ENCODE results near the gene XPO5. TPM values are rescaled to one million over a fixed set of nuclear protein-coding genes. Genes with fewer than 3 reads are reported as not detected.

Gene XPO5
- total and polyA plus RNA-seq, 9 of the 15 experiments (the other 6 are each of a cell fraction or from before 2014, with no cell fraction given), result 36.0 to 170 (median 99.1) TPM

DNA sequence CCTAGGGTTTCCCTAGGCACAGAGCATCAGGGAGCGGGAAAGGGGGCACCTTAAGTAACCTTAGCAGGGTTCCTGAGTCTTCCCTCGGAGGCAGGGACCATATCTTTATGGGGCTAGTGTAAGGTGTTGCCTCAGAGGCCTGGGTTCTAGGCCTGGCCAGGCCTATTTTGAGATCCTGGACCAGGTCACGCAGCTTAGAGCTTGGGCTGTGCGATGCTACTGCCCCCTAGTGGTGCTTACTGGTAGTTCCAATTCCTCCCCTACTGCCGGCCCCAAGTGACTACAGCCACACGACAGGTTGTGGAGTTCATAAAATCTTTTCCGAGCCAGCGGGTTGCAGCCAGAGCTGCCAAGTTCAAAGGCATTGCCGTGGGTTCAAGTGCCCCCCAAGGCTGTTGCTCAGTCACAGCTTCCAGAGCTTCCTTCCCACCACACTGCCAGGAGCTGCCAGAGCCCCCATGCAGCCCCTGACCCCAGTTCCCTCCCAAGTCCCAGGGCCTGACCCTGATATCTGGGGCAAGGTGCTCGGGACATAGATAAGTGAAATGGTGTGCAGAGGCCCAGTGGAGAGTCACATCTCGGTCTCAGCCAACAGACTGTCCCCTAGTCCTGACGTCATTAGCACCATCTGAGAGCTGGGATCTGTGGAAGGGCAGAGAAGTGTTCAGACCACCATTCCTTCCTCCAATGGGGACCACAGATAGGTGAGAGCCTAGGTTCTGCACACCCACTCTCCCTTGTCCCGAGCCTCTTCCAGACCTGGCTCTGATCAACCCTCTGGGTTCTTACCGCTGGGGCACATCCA lies 69.0 kb downstream of the XPO5 start (continued):
- TF ChIP-seq ZSCAN32 (CRISPR knock-in tag; IDR thresholded peaks at IDR 0.05) (no peak), ZFP36 (IDR thresholded peaks at IDR 0.05; ENCODE audit: low read depth, low read length, partially characterized antibody) (no peak), NFE2L1 (tag; IDR thresholded peaks at IDR 0.05; ENCODE audit: borderline replicate concordance, low read depth) (no peak), ZNF184 (CRISPR knock-in tag; IDR thresholded peaks at IDR 0.05) (no peak), PRPF4 (IDR thresholded peaks at IDR 0.05; ENCODE audit: insufficient read depth, low read depth, low read length, poor library complexity, severe bottlenecking) (no peak), SRF (CRISPR knock-in tag; IDR thresholded peaks at IDR 0.05) (no peak), KAT8 (IDR thresholded peaks at IDR 0.05; ENCODE audit: low read depth) (no peak), RB1 (IDR thresholded peaks at IDR 0.05; ENCODE audit: low read depth) (0 out of 2 replicates have a peak, but pooled peaks have one; percentile 61), FOXK1 (CRISPR knock-in tag; IDR thresholded peaks at IDR 0.05; ENCODE audit: borderline replicate concordance) (no peak), POLR2G (IDR thresholded peaks at IDR 0.05; ENCODE audit: low read depth, low read length) (peak; percentile 29; the same call in 1 of the 2 replicates), HNRNPH1 (optimal IDR thresholded peaks at IDR 0.05; ENCODE audit: low read depth, low read length) (no peak), ZNF431 (CRISPR knock-in tag; IDR thresholded peaks at IDR 0.05) (no peak), NR2C1 (IDR thresholded peaks at IDR 0.05) (no peak), NR2C1 (tag; IDR thresholded peaks at IDR 0.05) (no peak), ZNF133 (CRISPR knock-in tag; IDR thresholded peaks at IDR 0.05) (no peak), ZNF175 (CRISPR knock-in tag; IDR thresholded peaks at IDR 0.05; ENCODE audit: low read depth) (no peak), ZNF212 (CRISPR knock-in tag; IDR thresholded peaks at IDR 0.05) (no peak), POLR3G (IDR thresholded peaks at IDR 0.05; ENCODE audit: extremely low read depth, insufficient read length, insufficient replicate concordance) (no peak), GATAD2B (IDR thresholded peaks at IDR 0.05; ENCODE audit: borderline replicate concordance) (no peak), RBM39 (optimal IDR thresholded peaks at IDR 0.05; ENCODE audit: low read depth, low read length) (no peak), SAFB (IDR thresholded peaks at IDR 0.05; ENCODE audit: borderline replicate concordance, low read depth, low read length) (no peak), ZNF3 (CRISPR knock-in tag; IDR thresholded peaks at IDR 0.05) (no peak), STAG1 (CRISPR knock-in tag; IDR thresholded peaks at IDR 0.05; ENCODE audit: borderline replicate concordance) (peak; percentile 82)
- TF ChIP-seq, protein P1, sequence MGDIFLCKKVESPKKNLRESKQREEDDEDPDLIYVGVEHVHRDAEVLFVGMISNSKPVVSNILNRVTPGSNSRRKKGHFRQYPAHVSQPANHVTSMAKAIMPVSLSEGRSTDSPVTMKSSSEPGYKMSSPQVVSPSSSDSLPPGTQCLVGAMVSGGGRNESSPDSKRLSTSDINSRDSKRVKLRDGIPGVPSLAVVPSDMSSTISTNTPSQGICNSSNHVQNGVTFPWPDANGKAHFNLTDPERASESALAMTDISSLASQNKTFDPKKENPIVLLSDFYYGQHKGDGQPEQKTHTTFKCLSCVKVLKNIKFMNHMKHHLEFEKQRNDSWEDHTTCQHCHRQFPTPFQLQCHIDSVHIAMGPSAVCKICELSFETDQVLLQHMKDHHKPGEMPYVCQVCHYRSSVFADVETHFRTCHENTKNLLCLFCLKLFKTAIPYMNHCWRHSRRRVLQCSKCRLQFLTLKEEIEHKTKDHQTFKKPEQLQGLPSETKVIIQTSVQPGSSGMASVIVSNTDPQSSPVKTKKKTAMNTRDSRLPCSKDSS (IDR thresholded peaks at IDR 0.05; ENCODE audit: low read depth, partially characterized antibody), result no peak
- TF ChIP-seq, protein P2, sequence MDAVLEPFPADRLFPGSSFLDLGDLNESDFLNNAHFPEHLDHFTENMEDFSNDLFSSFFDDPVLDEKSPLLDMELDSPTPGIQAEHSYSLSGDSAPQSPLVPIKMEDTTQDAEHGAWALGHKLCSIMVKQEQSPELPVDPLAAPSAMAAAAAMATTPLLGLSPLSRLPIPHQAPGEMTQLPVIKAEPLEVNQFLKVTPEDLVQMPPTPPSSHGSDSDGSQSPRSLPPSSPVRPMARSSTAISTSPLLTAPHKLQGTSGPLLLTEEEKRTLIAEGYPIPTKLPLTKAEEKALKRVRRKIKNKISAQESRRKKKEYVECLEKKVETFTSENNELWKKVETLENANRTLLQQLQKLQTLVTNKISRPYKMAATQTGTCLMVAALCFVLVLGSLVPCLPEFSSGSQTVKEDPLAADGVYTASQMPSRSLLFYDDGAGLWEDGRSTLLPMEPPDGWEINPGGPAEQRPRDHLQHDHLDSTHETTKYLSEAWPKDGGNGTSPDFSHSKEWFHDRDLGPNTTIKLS (IDR thresholded peaks at IDR 0.05; ENCODE audit: borderline replicate concordance, low read depth), result peak; percentile 37; the same call in 1 of the 2 replicates
- TF ChIP-seq, protein P3, sequence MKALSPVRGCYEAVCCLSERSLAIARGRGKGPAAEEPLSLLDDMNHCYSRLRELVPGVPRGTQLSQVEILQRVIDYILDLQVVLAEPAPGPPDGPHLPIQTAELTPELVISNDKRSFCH (CRISPR knock-in tag; IDR thresholded peaks at IDR 0.05), result no peak
- TF ChIP-seq, protein P3 (tag; IDR thresholded peaks at IDR 0.05), result no peak
